Upper lobe of left lung (tissue), 4 donors: ENCODE data around the gene LTB.

Experiments used
- CTCF ChIP-seq, 6 experiments: fragments of 450-650 bp in 4 of 6; fragments of 200-600 bp in 2 of 6; sonication (generic) in 2 of 6; IDR thresholded peaks; one replicate each; pipeline ENCODE4 v1.5.1; 2016 to 2019; ENCODE audit warnings: antibody characterized with exemption in 6 of 6
- EP300 ChIP-seq, 4 donors: sonication (generic); formaldehyde crosslinking; IDR thresholded peaks; one replicate each; pipeline ENCODE4 v1.5.1; 2017; ENCODE audit warnings: antibody characterized with exemption in 4 of 4, control low read depth in 2 of 4
- POLR2A ChIP-seq, 4 donors: fragments of 450-650 bp; IDR thresholded peaks; one replicate each; pipeline ENCODE4 v1.5.1; 2016 to 2017; ENCODE audit warnings: antibody characterized with exemption in 4 of 4, mild to moderate bottlenecking in 2 of 4
- POLR2AphosphoS5 ChIP-seq, 2 donors: sonication (generic); formaldehyde crosslinking; IDR thresholded peaks; one replicate each; pipeline ENCODE4 v1.5.1; 2017; ENCODE audit warnings: antibody characterized with exemption in 2 of 2

DNA sequence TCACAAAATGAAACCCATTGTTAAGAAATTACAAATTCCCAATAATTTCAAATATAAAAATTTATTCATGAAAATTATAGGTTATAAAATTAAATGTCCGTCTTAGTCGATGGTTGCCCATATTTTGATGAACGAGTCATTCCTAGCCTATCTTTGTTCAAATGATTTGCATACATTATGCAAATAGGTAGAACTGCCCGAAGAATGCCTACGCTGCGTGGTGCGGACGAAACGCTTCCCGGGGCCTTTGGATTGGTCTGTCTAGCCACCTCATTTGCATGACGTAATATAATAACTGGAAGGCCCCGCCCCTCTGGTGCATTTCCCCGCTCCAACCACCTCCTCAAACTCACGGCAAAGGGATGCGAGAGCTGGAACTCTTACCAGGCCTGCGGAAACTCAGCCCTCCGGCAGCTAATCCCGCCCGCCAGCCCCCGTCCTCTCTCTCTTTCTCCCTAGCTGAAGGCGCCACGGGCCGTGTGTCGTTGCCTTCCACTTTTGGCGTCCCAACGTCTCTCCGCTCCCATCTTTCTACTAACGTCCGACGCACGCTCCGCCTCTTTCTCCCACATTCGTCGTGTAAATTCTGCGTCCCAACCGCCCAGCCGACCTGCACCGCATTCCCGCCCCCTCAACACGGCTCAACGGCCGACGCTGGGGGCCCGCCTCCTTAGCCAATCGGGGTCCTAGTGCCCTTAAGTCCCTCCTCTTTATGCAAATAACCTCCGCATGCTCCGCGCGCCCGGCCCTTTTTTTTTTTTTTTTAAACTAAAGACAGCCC, 37.8 kb upstream of the LTB start:
- TF ChIP-seq CTCF (IDR thresholded peaks at IDR 0.05) = peak in 3 of 6 experiments; percentile 9 to 34 (median 27)
- TF ChIP-seq EP300 (IDR thresholded peaks at IDR 0.05) = no peak
- peak; percentile 94 for TF ChIP-seq POLR2AphosphoS5 (IDR thresholded peaks at IDR 0.05)
- peak; percentile 57 to 98 (median 93) for TF ChIP-seq POLR2A (IDR thresholded peaks at IDR 0.05)
